ENCODE data around the gene TIAM1.

TIAM1 gene

DNA sequence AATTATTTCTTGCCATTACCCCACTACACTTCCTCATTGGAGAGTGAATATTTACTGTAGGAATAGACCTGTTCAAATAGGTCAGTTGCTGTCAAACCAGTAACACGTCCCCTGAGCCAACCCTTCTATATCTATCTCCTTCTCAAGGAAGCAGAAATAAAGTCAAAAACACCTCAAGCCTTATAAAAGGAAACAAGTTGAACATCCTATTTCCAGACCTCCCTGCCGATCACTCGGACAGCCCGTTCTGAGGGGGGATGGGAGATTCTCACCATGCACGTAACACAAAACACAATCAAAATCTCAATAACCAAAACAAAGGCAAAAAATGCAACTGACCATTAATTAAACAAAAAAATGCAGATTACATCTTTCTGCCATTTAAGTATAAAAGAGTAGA, 184.3 kb downstream of the TIAM1 start:
- no peak for DNase-seq

DNA sequence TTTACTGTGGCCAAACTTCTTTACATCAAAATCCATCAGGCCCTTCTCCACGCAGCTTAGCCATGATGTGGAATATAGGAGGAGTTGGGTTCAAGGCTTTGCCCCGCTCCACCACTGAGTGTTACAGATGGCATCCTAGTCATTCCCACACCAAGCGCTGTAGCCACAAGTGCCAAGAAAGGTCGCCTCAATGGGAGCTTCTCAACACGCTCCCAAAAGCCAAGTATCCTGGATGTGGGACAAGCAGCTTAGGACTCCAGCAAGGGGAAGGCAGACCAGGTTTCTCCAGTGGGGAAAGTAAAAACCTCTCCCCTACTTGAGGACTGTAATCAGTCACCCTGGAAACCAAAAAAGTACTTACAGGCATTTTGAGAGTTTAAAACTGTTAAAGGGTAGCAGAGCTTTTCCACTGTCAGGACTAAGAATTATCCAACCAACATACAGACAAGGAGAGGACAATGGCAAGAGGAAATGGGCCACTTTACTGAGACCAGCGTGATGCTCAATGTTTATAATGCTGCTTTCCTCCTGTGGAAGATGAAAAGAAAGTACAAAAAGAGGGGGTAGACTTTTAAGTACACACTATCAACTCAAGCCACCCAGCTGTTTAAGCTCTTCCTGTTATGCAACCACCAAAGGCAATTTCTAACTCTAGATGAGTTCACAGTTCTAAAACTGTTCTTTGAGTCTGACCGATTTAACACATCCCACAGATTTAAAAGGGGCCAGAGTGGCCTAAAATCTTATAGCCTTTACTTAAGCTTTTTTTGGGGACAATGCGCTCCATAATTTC, 185.1 kb downstream of the TIAM1 start:
- DNase-seq, result no peak

DNA sequence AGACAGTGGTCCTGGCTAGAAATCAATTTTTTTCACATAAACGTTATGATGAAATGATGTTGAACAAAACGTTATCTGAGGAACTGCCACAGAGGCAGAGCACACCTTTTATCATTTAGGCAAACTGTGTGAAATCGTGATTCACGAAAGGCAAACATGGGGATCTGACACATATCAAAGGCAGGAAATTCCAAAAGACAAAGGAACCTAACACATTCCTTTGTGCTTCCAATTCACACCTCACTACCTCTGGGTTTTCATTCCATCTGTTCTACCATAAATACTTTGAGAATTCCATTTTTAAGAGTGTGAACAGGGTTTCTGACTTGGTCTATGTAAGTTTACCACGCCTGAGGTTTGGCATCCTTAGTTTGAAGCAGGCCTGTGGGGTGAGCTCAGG, 186.3 kb downstream of the TIAM1 start:
- no peak for DNase-seq

DNA sequence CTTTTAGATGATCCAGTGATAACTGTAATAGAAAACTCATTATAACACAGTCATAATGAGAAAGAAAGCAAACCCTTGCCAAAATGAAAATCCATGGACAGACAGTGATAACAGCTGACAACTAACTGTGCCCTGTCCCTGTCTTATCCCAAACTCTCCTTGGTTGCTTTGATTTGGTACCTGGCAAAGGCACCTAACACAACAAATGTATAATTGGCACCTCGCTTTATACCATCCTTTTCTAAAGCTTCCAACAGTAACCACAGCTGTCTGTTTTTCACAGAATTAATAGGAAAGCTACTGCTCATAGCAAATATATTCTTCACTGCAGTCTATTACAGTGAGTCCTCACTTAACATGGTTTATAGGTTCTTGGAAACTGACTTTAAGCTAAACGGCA, 187.4 kb downstream of the TIAM1 start:
- no peak for DNase-seq

DNA sequence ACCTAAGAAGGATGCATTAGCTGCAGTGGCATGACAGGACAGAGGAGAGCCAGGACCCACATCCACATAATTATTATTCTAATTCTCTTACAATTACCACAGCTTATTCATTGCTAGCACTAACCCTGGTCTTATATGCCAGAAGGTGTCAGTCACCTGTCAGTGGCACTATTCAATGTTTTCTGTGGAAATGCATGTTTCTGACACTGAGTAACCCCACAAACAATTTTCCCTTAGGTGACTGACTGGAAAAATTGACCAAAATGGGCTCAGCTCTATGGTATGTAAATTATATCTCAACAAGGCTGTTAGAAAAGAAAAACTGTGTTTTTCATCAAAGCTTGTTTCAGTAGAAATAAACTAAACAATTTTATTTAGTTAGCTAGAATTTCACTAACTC, 187.9 kb downstream of the TIAM1 start:
- no peak for DNase-seq

DNA sequence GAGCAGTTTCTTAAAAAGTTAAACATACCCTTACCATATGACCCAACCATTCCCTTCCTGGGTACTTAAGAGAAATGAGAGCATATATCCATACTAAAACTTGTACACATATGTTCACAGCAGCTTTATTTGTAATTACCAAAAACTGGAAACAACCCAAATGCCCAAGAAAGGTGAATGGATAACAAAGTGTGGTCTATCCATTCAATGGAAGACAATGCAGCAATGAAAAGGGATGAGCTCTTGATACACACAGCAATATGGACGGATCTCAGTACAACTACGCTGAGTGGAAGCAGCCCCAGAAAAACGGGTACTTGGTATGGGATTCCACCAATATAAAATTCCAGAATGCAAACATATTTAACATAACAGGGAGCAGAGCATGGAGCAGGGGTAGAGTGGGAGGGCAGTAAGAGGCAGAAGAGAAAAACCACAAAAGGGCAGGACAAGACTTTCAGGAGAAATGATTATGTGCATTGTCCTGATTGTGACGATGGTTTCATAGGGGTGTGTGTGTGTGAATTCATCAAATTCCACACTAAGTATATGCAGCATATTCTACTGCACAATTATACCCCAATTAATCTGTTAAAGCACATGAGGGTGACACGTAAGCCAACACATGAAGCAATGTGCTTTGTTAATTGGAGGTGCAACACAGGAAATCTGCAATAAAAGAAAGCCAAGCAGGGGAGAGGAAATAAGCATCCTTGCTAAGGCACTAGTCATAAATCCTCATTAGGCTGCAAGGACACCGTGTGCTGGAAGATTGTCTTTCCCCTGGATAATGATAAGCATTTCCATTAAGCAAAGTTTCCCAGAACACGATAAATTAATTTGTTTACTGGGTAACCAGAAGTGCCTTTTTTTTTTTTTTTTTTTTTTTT, 192.7 kb downstream of the TIAM1 start:
- DNase-seq, result no peak

DNA sequence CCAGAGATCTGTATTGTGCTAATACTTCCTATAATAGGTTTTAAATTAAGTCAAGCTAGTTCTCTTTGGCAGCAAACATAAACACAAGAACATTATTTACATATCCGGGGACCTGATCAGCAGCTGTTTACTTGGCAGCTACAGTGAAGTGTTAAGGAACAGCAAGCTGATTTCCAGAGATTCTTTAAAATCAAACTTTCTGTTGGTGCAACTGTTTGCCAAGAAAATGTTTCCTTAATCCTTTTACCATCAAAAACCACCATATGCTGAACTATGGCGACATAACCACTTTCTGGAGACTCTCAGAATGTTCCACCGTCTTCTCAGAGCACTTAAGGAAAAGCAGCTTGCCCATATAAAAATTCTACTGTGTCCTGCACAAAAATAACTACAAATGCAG, 198.8 kb downstream of the TIAM1 start:
- DNase-seq, result peak; percentile 25

DNA sequence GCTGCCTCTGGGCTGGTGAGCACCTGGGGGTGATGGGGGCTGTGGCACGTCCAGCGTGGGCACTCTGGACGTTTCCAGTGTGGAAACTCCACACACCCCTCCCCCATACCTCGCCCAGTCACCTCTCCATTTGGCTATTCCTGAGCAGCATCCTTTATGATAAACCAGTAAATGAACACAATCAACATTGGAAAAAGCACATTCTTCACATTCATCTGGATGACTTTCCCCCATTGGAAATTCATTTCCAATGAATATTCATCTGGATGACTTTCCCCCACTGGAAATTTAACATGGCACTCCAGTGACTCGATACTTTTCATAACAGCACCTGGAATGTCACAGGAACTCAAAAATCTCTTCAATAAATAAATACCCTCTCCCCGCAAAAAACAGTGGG, 201.0 kb downstream of the TIAM1 start:
- no peak for DNase-seq

DNA sequence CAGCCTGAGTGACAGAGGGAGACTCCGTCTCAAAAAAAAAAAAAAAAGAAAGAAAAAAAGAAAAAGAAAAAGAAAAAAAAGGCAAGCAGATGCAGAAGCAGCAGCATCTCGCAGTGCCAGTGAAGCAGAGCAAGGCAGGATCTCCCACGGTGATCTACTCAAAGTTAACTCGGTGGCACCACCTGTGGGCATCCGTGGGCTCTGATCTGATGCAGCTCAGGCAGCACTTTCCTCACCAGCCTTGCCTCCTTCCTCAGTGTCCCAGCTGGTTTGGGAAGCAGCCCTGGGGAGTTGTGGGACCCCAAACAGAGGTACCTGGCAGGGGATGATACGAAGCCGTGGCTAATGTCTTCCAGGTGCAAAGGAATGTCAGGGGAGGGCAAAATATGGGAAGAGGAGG, 201.5 kb downstream of the TIAM1 start:
- DNase-seq, result peak; percentile 6

DNA sequence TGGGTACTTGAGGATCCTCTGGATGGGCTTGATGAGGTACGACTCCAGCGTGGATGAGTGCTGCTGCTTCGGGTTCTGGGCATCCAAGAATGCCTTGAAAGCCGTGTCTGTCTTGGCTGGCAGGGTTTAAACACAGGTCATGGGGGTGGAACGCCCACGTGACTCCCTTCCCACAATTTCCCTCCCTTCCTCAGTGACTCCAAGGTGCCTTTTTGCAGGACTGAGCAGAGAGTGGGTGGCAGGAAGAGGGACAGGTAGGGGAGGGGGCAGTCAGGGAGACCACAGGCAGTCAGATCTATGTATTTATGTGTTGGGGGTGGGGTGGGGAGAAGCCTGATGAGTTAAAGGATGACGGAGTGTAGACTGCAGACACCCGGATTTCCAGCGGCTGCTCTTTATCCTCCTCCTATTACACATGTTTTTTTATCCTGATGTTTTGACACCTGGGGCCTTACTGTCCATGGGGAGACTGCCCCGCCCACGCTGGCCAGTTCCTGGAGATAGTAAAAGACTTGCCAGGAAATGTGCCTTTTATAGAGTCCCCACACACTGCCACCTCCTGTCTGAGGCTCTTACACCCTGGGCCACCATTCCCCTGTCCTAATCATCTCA, 202.6 kb downstream of the TIAM1 start:
- DNase-seq, result no peak

DNA sequence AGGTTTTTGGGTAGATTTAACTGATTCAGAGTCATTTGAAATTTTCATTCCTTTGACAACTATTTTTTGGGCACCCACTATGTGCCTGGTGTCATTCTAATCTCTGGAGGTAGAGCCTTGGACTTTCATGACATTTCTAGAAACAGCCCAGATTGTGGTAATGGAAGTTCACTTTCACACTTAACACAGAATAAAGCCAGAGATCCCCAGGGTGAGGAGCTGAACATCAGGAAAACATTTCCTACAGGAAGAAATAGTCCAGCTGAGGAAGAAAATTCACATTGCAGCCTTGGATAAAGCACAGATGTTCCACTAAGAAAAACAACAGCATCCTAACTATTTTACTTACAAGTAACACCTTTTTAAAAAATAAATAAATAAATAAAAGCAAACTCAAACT, 203.4 kb downstream of the TIAM1 start:
- DNase-seq, result no peak

DNA sequence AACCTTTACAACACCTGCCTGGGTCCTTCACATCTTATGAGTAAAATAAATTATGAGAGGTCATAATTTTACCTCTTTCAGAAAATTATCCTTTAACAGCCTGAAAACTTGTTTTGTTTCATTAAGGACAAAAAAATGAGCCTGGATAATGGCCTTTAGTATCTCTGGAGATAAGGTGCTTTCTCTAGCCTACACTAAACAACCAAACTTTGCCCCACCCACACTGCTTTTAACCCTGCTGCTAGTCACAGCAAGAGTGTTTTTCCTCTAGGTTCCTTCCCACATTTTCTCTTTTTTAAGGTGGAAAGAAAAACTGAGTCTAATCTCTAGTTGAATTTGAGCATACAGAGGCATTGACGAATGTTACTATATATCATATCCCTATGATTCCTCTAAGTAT, 204.0 kb downstream of the TIAM1 start:
- no peak for DNase-seq

DNA sequence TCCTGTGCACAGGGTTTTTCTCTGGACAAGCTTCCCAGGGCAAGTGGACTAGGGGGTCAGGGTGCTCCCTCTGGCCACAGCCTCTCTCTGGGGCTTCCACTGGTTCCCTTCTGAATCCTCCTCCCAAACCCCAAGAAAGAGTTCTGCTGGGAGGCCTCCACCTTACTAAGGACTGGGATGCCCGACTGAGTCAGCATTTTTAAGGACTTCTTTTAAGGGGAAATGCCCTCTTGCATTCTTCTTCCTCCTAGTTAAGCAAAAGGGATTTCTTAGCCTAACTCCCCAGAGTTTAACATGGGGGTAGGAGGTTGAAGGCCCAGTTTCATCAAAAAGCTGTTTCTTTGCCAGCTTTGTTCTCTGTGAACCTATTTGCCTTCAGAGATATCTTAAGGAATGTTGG, 206.1 kb downstream of the TIAM1 start:
- no peak for DNase-seq

DNA sequence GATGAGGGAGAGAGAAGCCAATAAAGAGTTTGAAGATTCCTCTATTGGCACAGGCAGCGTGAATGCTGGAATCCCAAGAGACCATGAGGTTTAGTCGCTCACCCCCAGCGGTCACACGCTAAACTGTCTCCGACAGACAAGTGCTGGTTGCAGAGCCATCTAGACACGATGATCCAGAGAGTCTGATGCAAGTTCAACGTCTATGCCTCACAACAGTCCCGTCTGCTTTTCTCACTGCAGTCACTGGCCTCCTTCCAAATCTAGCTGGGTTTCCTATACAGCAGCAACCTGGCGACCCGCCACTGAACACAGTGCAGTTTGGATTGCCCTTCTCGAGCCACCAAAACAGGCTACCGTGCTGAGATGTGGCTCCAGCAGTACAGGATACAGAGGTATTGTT, 207.2 kb downstream of the TIAM1 start:
- DNase-seq, result no peak

DNA sequence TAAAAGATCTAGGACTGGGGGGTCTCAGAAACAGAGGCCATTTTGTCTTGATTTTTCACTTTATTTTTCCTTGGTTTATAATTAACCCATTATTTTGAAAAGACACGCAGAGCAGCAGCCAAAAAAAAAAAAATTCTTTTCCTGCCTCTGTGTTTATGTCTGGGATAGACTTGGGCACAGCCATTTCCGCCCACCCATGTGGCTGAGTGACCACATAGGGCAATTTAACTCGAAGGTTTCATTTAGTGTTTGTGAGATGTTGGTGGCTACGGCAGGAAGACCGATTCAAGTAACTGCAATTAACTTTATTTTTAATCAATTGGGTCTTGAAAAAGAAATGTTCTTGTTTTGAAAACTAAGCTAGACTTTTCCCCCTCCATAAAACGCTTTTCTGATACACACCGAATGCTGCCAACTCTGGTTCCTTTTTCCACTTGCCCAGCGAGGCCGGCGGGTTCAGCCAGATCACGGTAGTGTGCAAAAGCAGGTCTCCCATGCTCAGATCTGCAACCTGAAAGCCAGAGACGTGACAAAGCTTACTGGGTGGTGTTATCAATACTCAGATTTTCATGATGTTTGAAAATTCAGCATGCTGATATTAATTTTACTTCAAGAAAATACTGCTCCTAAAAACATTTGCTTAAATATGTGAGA, 208.4 kb downstream of the TIAM1 start:
- no peak for DNase-seq

DNA sequence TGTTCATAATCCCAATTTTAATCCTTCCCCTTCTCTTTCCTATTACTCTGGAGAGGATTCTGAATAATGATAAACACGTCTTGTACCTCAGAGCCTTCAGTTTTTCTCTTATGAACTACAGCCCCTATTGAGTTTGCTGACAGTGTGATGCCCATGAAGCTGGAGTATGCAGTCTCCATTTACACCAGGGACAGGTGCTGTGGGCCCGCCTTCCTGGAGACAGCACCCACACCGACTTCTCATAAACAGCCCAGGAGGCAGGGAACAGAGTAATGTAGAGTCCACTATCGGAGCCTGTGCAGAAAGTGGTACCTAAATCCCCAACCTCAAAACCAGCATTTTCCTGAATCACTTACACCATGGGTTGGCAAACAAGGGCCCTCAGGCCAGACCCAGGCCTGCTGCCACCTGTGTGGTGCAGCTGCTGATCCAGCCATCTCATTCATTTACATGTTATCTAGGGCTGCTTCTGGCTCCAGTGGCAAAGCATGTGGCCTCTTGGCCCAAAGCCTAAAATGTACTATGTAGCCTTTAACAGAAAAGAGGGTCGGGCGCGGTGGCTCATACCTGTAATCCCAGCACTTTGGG, 210.7 kb downstream of the TIAM1 start:
- DNase-seq, result no peak

DNA sequence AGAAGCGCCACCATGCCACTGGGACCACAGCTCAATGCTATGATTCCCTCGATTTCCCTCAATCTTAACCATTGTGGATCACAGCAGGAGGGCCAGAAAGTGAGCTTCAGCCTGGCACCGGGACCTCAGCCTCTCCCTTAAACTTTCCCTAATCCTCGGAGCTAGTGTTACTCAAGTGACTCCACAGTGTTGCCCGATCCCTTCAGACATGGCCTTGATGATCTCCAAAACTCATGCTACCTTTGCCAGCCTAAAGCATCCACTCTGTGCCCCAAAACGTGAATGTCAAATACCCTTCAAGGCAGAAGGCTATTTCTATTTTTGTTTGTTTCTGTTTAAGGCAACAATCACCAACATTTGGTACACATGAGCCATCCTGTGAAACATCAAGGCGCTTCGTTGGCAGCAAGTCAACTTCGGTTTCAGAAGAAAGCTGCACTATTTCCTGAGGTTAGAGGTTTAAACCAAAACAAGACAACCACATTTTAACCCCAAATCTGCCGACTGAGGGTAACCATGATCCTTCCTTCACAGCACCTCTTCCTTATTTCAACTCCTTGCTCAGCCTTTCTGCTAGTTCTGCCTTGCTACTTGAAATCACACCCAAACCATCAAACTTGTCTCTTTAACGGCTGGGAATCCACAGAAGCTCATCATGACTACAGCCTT, 211.4 kb downstream of the TIAM1 start:
- no peak for DNase-seq

DNA sequence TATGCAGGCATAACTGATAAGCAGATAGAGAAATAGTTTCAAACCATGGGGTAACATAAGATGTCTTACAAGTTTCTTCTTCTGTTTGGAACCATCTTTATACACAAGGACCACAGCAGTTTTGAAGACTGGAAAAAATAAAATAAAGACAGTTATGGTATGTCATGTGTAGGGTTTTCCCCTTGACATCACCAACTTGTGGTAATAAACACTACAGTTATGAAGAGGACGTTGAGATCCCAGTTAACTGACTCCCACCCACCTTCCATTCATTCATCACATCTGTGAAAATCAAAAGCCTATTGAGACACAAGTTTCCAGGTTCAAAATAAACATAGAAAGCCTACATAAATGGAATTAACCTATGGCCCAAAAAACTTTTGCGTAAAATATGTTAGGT, 213.2 kb downstream of the TIAM1 start:
- no peak for DNase-seq

DNA sequence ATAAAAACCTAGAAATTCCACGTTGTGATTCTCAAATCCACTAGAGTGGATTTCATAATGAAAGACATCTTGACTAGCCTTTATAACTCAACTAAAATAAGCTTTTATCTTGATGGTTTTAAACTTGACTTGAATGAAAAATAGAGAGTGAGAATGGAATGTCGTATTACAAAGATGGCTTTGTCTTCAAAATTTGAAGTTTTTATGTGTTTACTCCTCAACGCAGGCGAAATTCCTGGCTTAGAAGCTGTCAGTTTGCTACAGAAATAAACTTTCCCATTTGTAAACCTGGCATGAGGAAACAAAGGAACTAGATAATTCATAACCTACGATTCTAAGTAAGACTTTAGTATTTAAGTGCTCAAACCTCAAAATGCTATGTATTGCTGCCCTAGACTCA, 215.8 kb downstream of the TIAM1 start:
- DNase-seq, result no peak

DNA sequence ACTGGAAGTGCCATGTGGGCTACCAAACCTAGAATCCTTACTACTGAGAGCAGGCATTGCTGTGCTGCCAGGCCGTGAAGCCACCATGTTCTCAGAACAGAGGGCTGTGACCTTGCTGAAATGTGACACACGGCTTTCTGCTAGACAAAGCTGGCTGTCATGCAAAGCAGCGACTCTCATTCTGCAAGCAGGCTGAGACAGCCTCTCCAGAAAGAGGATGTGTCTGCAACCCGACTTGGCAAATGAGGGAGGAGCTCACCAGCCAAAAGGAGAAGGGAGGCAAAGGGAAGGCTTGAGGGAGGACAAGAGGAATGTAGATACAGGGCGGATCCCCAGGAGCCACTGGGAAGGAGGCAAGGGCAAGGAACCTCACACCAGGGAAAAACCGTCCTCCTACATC, 220.1 kb downstream of the TIAM1 start:
- no peak for DNase-seq

DNA sequence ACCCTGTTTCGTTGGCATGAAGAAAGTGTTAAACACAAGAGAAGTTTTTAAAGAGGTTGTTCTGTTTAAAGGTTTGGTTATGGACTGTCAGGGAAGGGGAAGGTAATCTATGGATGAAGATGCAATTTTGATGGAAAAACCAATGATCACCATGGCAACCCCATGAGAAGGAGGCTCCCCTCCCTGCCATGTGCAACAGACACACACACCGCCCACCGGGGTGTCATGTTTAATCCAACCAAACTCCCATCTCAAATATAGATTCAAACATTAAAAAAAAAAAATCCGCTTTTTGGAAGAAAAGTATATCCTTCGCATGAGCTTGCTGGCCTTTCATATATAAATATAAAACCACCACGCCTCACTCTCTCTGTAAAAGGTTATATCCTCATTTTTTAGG, 224.9 kb downstream of the TIAM1 start:
- no peak for DNase-seq

DNA sequence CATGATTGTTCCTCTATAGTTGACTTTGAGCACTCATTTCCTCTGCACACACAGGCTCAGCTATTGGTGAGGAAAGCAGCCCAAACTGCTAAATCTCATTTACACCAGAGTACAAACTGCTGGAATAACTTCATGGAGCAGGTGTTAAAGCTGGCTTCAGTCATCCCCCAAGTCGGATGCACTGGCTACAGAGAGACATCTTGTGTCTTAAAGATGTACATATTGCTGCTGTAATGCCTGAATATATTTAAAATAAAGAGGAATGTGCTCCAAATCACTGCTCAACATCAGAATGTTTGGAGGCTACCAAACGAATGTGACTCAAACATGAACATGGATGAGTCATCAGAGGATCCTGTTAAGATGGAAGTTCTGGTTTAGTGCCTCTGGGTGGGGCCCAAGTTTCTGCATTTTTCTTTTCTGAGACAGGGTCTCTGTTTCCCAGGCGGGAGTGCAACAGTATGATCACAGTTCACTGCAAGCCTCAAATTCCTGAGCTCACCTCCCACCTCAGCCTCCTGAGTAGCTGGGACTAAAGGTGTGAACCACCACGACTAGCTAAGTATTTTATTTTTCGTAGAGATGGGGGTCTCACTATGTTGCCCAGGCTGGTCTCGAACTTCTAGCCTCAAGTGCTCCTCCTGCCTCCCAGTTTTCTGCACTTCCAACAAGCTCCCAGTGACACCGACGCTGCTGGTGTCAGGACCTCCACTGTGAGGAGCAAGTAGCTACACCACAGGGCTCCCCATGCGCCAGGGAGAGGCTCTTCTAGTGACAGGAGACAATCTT, 226.7 kb downstream of the TIAM1 start:
- no peak for DNase-seq
